ENCODE results near the gene RAD51B.

RAD51B gene

DNA sequence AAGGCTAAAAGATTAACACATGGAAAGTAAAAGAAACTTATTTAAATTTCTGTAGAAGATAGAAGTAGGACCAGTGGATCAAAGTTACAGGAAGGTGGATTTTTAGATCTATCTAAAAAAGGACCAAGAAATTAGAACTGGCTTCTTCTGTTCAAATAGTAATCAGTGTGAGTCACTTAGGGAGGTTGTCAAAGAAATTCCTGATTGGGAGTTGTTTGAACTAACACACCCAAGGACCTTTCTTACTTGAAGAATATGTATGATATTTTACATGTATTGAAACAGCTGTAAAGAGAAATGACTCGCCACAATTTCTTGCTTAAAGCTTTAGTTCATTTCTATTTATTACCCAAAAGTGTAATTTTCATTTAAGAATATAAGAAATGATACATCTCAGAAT, 256.9 kb downstream of the RAD51B start:
- no peak overlapping the region for H3K4me3 ChIP-seq (replicated peaks; ENCODE audit: insufficient read depth, low read length)
- H3K27me3 ChIP-seq (ENCODE audit: insufficient read depth, poor library complexity, severe bottlenecking): no peaks in the 10 kb centered on the region
- no peak for DNase-seq (ENCODE audit: low read depth in 1 of 2, low spot score in 1 of 2)
- TF ChIP-seq, protein P1, sequence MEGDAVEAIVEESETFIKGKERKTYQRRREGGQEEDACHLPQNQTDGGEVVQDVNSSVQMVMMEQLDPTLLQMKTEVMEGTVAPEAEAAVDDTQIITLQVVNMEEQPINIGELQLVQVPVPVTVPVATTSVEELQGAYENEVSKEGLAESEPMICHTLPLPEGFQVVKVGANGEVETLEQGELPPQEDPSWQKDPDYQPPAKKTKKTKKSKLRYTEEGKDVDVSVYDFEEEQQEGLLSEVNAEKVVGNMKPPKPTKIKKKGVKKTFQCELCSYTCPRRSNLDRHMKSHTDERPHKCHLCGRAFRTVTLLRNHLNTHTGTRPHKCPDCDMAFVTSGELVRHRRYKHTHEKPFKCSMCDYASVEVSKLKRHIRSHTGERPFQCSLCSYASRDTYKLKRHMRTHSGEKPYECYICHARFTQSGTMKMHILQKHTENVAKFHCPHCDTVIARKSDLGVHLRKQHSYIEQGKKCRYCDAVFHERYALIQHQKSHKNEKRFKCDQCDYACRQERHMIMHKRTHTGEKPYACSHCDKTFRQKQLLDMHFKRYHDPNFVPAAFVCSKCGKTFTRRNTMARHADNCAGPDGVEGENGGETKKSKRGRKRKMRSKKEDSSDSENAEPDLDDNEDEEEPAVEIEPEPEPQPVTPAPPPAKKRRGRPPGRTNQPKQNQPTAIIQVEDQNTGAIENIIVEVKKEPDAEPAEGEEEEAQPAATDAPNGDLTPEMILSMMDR (IDR thresholded peaks at IDR 0.05; ENCODE audit: insufficient read depth, low read length): no peak
- H3K27ac ChIP-seq (replicated peaks): no peak overlapping the region

DNA sequence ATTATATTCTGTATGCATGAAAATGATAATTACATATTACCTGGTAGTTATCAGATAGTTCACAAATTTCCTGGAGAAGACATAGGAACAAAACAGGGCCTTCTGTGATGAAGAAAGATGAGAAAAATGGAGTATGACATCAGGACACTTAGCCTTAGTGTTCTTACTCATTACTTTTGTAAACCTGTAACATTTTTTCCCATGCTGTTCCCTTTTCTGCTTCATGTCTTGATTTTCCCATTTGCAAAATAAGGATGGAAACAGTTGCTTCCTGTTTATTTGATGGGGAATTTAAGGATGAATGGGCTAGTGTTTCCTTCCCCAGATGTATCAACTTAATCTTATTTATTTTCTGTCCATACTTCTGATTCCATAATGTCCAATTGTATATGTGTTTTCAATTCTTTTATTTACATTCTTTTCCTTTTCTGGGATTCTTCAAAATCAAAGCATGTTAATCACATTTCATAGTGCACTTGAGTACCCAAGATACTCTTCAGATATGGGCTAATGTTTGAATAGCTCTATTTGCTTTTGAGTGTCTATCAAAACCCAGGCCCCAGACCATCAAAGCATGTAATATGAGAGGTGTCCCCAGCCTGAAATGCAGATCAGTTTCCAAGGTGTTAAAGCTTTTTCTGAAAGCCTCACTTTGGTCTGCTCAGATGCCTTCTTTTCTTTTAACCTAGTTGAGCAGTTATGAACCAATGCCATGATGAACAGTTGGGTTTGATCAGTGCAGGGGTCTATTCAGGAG, 260.5 kb downstream of the RAD51B start:
- DNase-seq (ENCODE audit: low read depth in 1 of 2, low spot score in 1 of 2): no peak
- no peaks in the 10 kb centered on the region for H3K27me3 ChIP-seq (ENCODE audit: insufficient read depth, poor library complexity, severe bottlenecking)
- H3K27ac ChIP-seq (replicated peaks): no peak overlapping the region
- no peak overlapping the region for H3K4me3 ChIP-seq (replicated peaks; ENCODE audit: insufficient read depth, low read length)
- no peak for TF ChIP-seq POLR2AphosphoS5 (IDR thresholded peaks at IDR 0.05; ENCODE audit: low read depth)
- no peak for TF ChIP-seq GABPA (IDR thresholded peaks at IDR 0.05; ENCODE audit: low read depth)
- TF ChIP-seq, protein P1 (IDR thresholded peaks at IDR 0.05; ENCODE audit: insufficient read depth, low read length): no peak
- TF ChIP-seq, protein P2, sequence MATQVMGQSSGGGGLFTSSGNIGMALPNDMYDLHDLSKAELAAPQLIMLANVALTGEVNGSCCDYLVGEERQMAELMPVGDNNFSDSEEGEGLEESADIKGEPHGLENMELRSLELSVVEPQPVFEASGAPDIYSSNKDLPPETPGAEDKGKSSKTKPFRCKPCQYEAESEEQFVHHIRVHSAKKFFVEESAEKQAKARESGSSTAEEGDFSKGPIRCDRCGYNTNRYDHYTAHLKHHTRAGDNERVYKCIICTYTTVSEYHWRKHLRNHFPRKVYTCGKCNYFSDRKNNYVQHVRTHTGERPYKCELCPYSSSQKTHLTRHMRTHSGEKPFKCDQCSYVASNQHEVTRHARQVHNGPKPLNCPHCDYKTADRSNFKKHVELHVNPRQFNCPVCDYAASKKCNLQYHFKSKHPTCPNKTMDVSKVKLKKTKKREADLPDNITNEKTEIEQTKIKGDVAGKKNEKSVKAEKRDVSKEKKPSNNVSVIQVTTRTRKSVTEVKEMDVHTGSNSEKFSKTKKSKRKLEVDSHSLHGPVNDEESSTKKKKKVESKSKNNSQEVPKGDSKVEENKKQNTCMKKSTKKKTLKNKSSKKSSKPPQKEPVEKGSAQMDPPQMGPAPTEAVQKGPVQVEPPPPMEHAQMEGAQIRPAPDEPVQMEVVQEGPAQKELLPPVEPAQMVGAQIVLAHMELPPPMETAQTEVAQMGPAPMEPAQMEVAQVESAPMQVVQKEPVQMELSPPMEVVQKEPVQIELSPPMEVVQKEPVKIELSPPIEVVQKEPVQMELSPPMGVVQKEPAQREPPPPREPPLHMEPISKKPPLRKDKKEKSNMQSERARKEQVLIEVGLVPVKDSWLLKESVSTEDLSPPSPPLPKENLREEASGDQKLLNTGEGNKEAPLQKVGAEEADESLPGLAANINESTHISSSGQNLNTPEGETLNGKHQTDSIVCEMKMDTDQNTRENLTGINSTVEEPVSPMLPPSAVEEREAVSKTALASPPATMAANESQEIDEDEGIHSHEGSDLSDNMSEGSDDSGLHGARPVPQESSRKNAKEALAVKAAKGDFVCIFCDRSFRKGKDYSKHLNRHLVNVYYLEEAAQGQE (IDR thresholded peaks at IDR 0.05; ENCODE audit: insufficient replicate concordance, low read depth): no peak
- TF ChIP-seq SPI1 (IDR thresholded peaks at IDR 0.05; ENCODE audit: borderline replicate concordance, low read depth): no peak

DNA sequence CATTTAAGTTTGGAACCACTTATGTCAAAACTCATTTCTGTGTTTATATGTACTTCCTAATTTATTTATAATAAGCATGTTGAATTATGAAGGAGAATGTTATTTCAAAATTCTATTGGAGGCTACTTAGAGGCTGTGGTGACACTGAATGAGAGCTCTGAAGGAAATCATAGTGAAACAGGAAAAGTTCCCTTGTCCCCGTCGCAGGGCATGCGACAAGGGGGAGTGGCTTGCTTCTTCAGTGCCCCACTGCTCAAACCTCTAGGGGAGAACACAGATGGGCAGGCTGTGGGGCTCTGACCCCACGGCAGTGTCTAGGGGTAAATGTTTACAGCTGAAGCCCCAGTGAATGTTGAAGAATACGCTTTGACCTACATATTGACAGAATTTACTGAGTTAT, 261.9 kb downstream of the RAD51B start:
- no peak for TF ChIP-seq POLR2AphosphoS5 (IDR thresholded peaks at IDR 0.05; ENCODE audit: low read depth)
- TF ChIP-seq GABPA (IDR thresholded peaks at IDR 0.05; ENCODE audit: low read depth): no peak
- no peak for TF ChIP-seq SPI1 (IDR thresholded peaks at IDR 0.05; ENCODE audit: borderline replicate concordance, low read depth)
- TF ChIP-seq, protein P2 (IDR thresholded peaks at IDR 0.05; ENCODE audit: insufficient replicate concordance, low read depth): no peak
- TF ChIP-seq, protein P1 (IDR thresholded peaks at IDR 0.05; ENCODE audit: insufficient read depth, low read length): no peak
- DNase-seq (ENCODE audit: low read depth in 1 of 2, low spot score in 1 of 2): no peak
- Histone ChIP-seq H3K4me3 (replicated peaks; ENCODE audit: insufficient read depth, low read length) (no peak overlapping the region), H3K27me3 (ENCODE audit: insufficient read depth, poor library complexity, severe bottlenecking) (no peaks in the 10 kb centered on the region), H3K27ac (replicated peaks) (no peak overlapping the region)

Measured in HL-60 (cell line).